H9 (cell line): ENCODE measurements around the gene PRX. TPM values are rescaled to one million over a fixed set of nuclear protein-coding genes. Genes with fewer than 3 reads are reported as not detected.

ENCODE experiments used
- DNase-seq: peaks from one replicate; pipeline ENCODE4 v3.0.0-alpha.2; 2017
- H2AFZ ChIP-seq: one replicate; pipeline ENCODE4 v1.6.1; 2013; ENCODE audit warnings: mild to moderate bottlenecking, low read length, control low read depth, moderate library complexity
- H2AK5ac ChIP-seq: 2 replicates; pipeline ENCODE4 v1.6.1; 2013; ENCODE audit warnings: low read length, control low read depth, mixed read lengths; ENCODE audit not compliant: insufficient read length
- H2BK120ac ChIP-seq: one replicate; pipeline ENCODE4 v1.6.1; 2013; ENCODE audit warnings: low read depth, mild to moderate bottlenecking, low read length, control low read depth, inconsistent platforms; ENCODE audit not compliant: poor library complexity, severe bottlenecking
- H2BK12ac ChIP-seq: 2 replicates; pipeline ENCODE4 v1.6.1; 2013; ENCODE audit warnings: low read length, control low read depth, mixed read lengths, low read depth; ENCODE audit not compliant: insufficient read length
- H2BK15ac ChIP-seq: 2 replicates; pipeline ENCODE4 v1.6.1; 2013; ENCODE audit warnings: low read depth, low read length, control low read depth
- H2BK20ac ChIP-seq: one replicate; pipeline ENCODE4 v1.6.1; 2013; ENCODE audit warnings: low read depth, mild to moderate bottlenecking, low read length, control low read depth, inconsistent platforms; ENCODE audit not compliant: poor library complexity, severe bottlenecking
- H2BK5ac ChIP-seq: 2 replicates; pipeline ENCODE4 v1.6.1; 2013; ENCODE audit warnings: low read length, control low read depth, mixed read lengths; ENCODE audit not compliant: insufficient read length
- H3K14ac ChIP-seq: 2 replicates; pipeline ENCODE4 v1.6.1; 2013; ENCODE audit warnings: low read length, control low read depth; ENCODE audit not compliant: insufficient read depth
- H3K18ac ChIP-seq: 2 replicates; pipeline ENCODE4 v1.6.1; 2013; ENCODE audit warnings: low read depth, mild to moderate bottlenecking, mixed read lengths, low read length, control low read depth; ENCODE audit not compliant: insufficient read length
- H3K23ac ChIP-seq: 2 replicates; pipeline ENCODE4 v1.6.1; 2013; ENCODE audit warnings: low read length, control low read depth, mixed read lengths, low read depth; ENCODE audit not compliant: insufficient read length
- H3K23me2 ChIP-seq: 2 replicates; pipeline ENCODE4 v1.6.1; 2013; ENCODE audit warnings: low read depth, mild to moderate bottlenecking, mixed read lengths, low read length, control low read depth; ENCODE audit not compliant: insufficient read length, poor library complexity, severe bottlenecking
- H3K27ac ChIP-seq: 2 replicates; pipeline ENCODE4 v1.5.1; 2013; ENCODE audit warnings: low read length, control low read depth, mixed read lengths, low read depth; ENCODE audit not compliant: insufficient read length
- H3K27me3 ChIP-seq: 2 replicates; pipeline ENCODE4 v1.6.1; 2013; ENCODE audit warnings: low read length, control low read depth, inconsistent platforms; ENCODE audit not compliant: insufficient read depth
- H3K4ac ChIP-seq: 2 replicates; pipeline ENCODE4 v1.6.1; 2013; ENCODE audit warnings: low read depth, mild to moderate bottlenecking, control low read depth, inconsistent platforms, low read length, moderate library complexity
- H3K4me1 ChIP-seq: 2 replicates; pipeline ENCODE4 v1.6.1; 2013; ENCODE audit warnings: low read length, control low read depth, inconsistent platforms; ENCODE audit not compliant: insufficient read depth
- H3K4me2 ChIP-seq: 2 replicates; pipeline ENCODE4 v1.6.1; 2013; ENCODE audit warnings: low read length, control low read depth, mixed read lengths; ENCODE audit not compliant: insufficient read length, insufficient read depth
- H3K56ac ChIP-seq: 2 replicates; pipeline ENCODE4 v1.6.1; 2013; ENCODE audit warnings: low read depth, mild to moderate bottlenecking, mixed read lengths, low read length, control low read depth; ENCODE audit not compliant: insufficient read length
- H3K79me1 ChIP-seq: 2 replicates; pipeline ENCODE4 v1.6.1; 2013; ENCODE audit warnings: low read depth, mild to moderate bottlenecking, moderate library complexity, low read length, control low read depth, inconsistent platforms; ENCODE audit not compliant: insufficient read depth, poor library complexity, severe bottlenecking
- H3K79me2 ChIP-seq: 2 replicates; pipeline ENCODE4 v1.6.1; 2013; ENCODE audit warnings: low read length, control low read depth, inconsistent platforms; ENCODE audit not compliant: insufficient read depth
- H3K9ac ChIP-seq: 2 replicates; pipeline ENCODE4 v1.6.1; 2013; ENCODE audit warnings: low read length, control low read depth, mixed read lengths; ENCODE audit not compliant: insufficient read length; ENCODE audit errors: extremely low read depth
- H3K9me3 ChIP-seq: one replicate; pipeline ENCODE4 v1.6.1; 2013; ENCODE audit warnings: low read depth, low read length, inconsistent platforms; ENCODE audit not compliant: control insufficient read depth
- H3T11ph ChIP-seq: one replicate; pipeline ENCODE4 v1.6.1; 2013; ENCODE audit warnings: mild to moderate bottlenecking, low read length, control low read depth, inconsistent platforms
- H4K20me1 ChIP-seq: one replicate; pipeline ENCODE4 v1.6.1; 2013; ENCODE audit not compliant: control insufficient read depth, insufficient read length, insufficient read depth
- H4K5ac ChIP-seq: 2 replicates; pipeline ENCODE4 v1.6.1; 2013; ENCODE audit warnings: low read depth, mild to moderate bottlenecking, mixed read lengths, low read length, control low read depth; ENCODE audit not compliant: insufficient read length
- H4K8ac ChIP-seq: replicated peaks from 2 replicates; pipeline ENCODE4 v1.6.1; 2013; ENCODE audit warnings: low read length, control low read depth, mixed read lengths, low read depth; ENCODE audit not compliant: insufficient read length
- H4K91ac ChIP-seq: 2 replicates; pipeline ENCODE4 v1.6.1; 2013; ENCODE audit warnings: low read depth, mild to moderate bottlenecking, moderate library complexity, mixed read lengths, low read length, control low read depth; ENCODE audit not compliant: insufficient read length
- H3K27ac Mint-ChIP-seq, 3 experiments: 2 replicates in 2 of 3; 3 replicates in 1 of 3; pipeline ENCODE4 v1.8.0; 2020 to 2021; ENCODE audit warnings: mixed read lengths in 3 of 3, mild to moderate bottlenecking in 1 of 3, moderate library complexity in 1 of 3
- H3K27me3 Mint-ChIP-seq: 2 replicates; pipeline ENCODE4 v1.8.0; 2021; ENCODE audit warnings: low read depth, mild to moderate bottlenecking, moderate library complexity, mixed read lengths
- H3K36me3 Mint-ChIP-seq, 3 experiments: 2 replicates in 2 of 3; 3 replicates in 1 of 3; pipeline ENCODE4 v1.8.0; 2020 to 2021; ENCODE audit warnings: low read depth in 3 of 3, mixed read lengths in 3 of 3; ENCODE audit not compliant: insufficient read depth in 1 of 3
- H3K4me1 Mint-ChIP-seq, 2 experiments: 2 replicates each; pipeline ENCODE4 v1.8.0; 2020; ENCODE audit warnings: mixed read lengths in 2 of 2
- H3K4me3 Mint-ChIP-seq, 2 experiments: 2 replicates in 1 of 2; 3 replicates in 1 of 2; pipeline ENCODE4 v1.8.0; 2020 to 2021; ENCODE audit warnings: mild to moderate bottlenecking in 2 of 2, mixed read lengths in 2 of 2, moderate library complexity in 1 of 2
- H3K9me3 Mint-ChIP-seq, 2 experiments: 2 replicates in 1 of 2; 3 replicates in 1 of 2; pipeline ENCODE4 v1.8.0; 2020; ENCODE audit warnings: mild to moderate bottlenecking in 2 of 2, mixed read lengths in 2 of 2, moderate library complexity in 1 of 2
- CTCF ChIP-seq: fragments of 200-600 bp; sonication (generic); conservative IDR thresholded peaks from 3 replicates; pipeline ENCODE4 v1.8.0; 2021; ENCODE audit warnings: antibody characterized with exemption, mild to moderate bottlenecking
- WGBS: extraction: QIAGEN DNeasy Blood & Tissue Kit; methylation state at CpG from one replicate; pipeline ENCODE4 v1.1.7; 2013; ENCODE audit warnings: missing lambda C conversion rate, low lambda C conversion rate, mixed read lengths; ENCODE audit not compliant: insufficient read length; ENCODE audit errors: extremely low coverage; 5-methylcytosine and 5-hydroxymethylcytosine counted together
- total RNA-seq: library from RNA; stranded (reverse); gene quantifications from 2 replicates; pipeline ENCODE4 v1.2.1, GENCODE V29; 2021

PRX gene
- total RNA-seq, 1 experiment from 2014 or later = 4.0 TPM

- Histone ChIP-seq H3K14ac (no peak within 1 kb of the TSS; the same call in 1 of the 2 replicates), H3K4me2 (no peak within 1 kb of the TSS), H3K79me1 (no peaks in the 10 kb centered on the region), H3K79me2 (no peaks in the 10 kb centered on the region), H2BK20ac (no peak within 1 kb of the TSS), H3K4me1 (no peaks in the 10 kb centered on the region), H3K4ac (no peak within 1 kb of the TSS), H4K8ac (no peak within 1 kb of the TSS), H2BK120ac (no peak within 1 kb of the TSS), H3K27me3 (no peaks in the 10 kb centered on the region), H2AK5ac (no peak within 1 kb of the TSS), H2AFZ (no peak within 1 kb of the TSS), H3K9me3 (no peaks in the 10 kb centered on the region), H3K23ac (no peak within 1 kb of the TSS), H4K91ac (no peak within 1 kb of the TSS), H3K56ac (no peak within 1 kb of the TSS), H4K20me1 (no peaks in the 10 kb centered on the region), H3K18ac (no peak within 1 kb of the TSS), H3K9ac (no peak within 1 kb of the TSS), H3K27ac (no peak within 1 kb of the TSS), H3K23me2 (no peaks in the 10 kb centered on the region), H4K5ac (no peak within 1 kb of the TSS), H2BK15ac (no peak within 1 kb of the TSS), H2BK12ac (no peak within 1 kb of the TSS), H2BK5ac (no peak within 1 kb of the TSS), H3T11ph (no peak within 1 kb of the TSS)
- H3K27ac Mint-ChIP-seq = peak within 1 kb of the TSS in 1 of 3 experiments; percentile 44; a peak in 1 of 7 replicates
- no peaks in the 10 kb centered on the region for H3K9me3 Mint-ChIP-seq
- H3K36me3 Mint-ChIP-seq = no peaks in the 10 kb centered on the region
- TF ChIP-seq CTCF = no peak
- H3K4me3 Mint-ChIP-seq = no peak within 1 kb of the TSS
- H3K27me3 Mint-ChIP-seq = peaks cover 4% of the 10 kb centered on the region; the same call in 1 of the 2 replicates
- DNase-seq = no peak
- WGBS = no CpG with 5 or more reads among the region's 10 CpGs
- H3K4me1 Mint-ChIP-seq = peaks cover 7 to 9% of the 10 kb centered on the region in 2 experiments
These were observed 23.0 kb downstream of the PRX start, which contains the start of gene HIPK4 for GRCh38 chr19:40390084-40390742. Gene HIPK4, minus strand, starts transcription at chr19:40390181. Its CDS starts 279 bp downstream, at chr19:40389902.
